GM12872 (cell line): ENCODE data around the gene CIBAR2.

ENCODE experiments used
- TF ChIP-seq, protein P1 (sequence below): IDR thresholded peaks from 3 replicates; pipeline ENCODE4 v1.5.1; 2011; ENCODE audit warnings: low read depth, mild to moderate bottlenecking, low read length, moderate library complexity; ENCODE audit not compliant: insufficient read depth

Gene CIBAR2

DNA sequence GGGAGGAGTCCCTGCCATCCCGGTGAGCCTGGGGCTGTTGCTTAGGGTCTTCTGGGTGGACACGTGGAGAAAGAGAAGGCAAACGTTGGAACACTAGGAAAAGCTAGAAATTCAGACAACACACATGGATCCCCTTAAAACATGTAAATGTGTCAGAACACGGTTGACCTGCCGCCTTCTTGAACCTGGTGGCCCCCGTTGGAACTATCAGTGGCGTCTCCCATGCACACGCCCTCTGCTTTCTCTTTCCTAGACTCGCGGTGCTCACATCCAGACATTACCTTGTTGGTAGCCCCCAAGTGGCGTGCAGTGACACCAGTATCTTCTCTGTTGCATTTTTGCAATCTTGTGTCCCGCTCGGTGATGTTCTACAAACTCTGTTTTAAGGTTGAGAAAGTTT is 18.6 kb downstream of the CIBAR2 start:
- TF ChIP-seq, protein P1, sequence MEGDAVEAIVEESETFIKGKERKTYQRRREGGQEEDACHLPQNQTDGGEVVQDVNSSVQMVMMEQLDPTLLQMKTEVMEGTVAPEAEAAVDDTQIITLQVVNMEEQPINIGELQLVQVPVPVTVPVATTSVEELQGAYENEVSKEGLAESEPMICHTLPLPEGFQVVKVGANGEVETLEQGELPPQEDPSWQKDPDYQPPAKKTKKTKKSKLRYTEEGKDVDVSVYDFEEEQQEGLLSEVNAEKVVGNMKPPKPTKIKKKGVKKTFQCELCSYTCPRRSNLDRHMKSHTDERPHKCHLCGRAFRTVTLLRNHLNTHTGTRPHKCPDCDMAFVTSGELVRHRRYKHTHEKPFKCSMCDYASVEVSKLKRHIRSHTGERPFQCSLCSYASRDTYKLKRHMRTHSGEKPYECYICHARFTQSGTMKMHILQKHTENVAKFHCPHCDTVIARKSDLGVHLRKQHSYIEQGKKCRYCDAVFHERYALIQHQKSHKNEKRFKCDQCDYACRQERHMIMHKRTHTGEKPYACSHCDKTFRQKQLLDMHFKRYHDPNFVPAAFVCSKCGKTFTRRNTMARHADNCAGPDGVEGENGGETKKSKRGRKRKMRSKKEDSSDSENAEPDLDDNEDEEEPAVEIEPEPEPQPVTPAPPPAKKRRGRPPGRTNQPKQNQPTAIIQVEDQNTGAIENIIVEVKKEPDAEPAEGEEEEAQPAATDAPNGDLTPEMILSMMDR, result no peak

DNA sequence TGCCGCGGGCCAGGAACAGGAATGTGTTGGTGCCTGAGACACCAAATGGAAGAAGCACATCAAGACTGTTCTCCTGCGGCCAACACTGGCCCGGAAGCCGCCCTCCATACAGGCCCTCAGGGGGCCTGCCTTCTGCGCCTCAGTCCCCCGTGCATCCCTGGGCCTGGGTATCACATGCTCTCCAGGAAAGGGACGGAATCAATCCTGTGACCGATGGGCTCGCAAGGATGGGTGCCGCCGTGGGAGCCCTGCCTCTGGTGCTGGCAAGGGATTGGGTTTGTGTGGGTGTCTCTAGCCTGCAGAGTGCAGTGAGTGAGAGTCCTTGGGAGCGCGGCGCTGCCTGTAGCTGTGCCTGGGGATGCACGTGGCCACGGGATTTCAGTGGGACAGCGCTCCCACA is 19.4 kb downstream of the CIBAR2 start:
- TF ChIP-seq, protein P1, result no peak

DNA sequence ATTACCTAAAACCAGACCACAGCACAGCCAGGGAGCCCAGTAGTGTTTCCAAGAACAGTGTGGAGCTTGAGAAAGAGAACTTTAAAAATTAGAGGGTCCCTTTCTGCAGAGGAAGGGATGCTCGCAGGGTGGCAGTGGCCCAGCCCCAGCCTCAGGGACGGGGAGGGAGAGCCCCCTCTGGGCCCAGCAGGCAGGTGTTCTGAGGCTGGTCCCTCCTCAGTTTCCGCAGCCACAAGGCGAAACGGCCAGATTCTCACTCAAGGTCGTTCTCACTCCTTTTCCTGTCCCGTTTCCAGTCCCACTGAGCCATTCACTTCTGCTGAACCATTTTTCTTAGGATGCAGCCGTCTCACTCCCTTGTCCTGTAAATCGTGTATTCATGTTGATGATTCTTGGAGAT is 20.0 kb downstream of the CIBAR2 start:
- TF ChIP-seq, protein P1, result no peak

DNA sequence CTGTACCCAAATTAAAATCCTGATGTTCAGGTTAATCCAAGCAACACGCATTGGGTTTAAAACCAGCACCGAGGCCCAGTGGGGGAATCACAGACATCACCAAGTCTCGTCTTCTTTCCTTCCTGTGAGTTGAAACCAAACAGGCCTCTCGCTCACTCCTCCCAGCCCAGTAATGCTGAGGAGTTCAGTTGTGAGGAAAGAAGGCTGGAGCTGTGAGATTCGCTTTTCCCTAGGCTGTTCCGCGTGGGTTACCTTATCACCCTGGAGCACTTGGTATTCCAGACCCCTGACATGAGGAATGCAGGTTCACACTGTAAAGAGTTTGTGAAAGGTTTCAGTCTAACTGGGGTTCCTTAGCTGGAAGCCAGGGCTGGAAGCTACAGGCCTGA is 20.8 kb downstream of the CIBAR2 start:
- TF ChIP-seq, protein P1, result no peak

DNA sequence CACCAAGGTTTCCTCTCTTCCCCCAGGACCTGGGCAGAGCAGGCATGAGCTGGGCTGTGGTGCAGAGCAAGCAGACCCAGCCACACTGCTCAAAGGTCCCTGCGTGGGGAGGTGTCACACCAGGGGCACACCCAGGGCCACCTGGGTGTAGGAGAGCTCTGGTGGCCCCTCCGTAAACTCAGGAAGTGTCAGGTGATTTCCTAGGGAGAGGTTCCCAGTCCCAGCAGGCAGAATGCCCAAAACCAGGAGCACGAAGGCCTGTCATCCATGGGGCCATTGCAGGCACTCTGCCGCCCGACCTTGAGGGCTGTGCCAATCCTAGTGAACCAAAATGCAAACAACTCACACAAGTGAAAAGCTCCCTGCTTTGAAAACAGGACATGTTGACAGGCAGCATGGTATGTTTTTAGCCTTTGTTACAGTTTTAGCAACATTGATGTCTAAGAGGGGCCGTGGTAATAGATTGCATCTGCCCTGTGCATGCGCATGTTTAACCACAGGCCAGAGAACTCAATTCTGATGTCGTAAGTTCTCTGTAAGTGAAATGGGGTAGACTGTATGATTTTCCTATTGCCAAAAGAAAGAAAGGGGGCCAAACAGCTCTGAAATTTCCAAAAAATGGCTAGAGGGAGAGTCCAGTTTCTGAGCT is 21.3 kb downstream of the CIBAR2 start:
- TF ChIP-seq, protein P1, result no peak

DNA sequence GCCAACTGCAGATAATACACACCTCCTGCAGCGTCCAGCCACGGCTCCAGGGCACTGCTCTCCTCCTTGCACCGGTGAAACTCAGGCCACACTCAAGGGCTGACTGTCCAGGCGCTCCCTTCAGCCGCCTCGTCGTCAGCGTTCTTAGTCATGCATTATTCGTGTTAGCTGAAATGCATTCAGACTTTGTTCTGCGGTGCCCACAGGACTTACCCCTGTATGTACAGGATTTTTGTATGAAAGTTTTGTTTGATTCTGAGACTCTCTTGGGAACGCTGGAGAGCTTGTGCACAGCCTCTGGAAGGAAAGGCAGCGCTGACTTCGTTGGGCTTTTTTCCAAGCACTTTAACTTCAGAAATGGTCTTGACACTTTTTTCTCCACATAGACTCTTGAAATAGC is 22.1 kb downstream of the CIBAR2 start:
- TF ChIP-seq, protein P1, result no peak

DNA sequence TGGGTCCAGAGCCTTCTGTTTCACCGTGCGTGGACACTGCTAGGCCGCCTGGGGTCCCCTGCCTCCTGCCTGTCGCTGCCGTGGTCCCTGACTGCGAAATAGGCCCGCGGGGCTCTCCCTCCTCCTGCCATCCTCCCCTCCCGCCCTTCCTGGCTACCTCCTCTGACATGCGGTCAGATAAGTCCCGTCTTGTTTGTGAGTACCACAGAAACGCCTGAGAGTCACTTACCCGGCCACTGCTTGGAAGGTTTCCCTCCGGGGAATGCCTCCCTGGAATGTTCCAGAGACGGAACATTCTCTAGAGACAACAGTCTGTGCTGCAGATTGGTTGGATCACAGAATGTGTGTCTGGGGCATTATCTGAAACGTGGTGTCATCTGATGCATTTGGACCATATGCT is 22.7 kb downstream of the CIBAR2 start:
- TF ChIP-seq, protein P1, result no peak
